ENCODE measurements around the gene CYFIP1.

CYFIP1 gene

DNA sequence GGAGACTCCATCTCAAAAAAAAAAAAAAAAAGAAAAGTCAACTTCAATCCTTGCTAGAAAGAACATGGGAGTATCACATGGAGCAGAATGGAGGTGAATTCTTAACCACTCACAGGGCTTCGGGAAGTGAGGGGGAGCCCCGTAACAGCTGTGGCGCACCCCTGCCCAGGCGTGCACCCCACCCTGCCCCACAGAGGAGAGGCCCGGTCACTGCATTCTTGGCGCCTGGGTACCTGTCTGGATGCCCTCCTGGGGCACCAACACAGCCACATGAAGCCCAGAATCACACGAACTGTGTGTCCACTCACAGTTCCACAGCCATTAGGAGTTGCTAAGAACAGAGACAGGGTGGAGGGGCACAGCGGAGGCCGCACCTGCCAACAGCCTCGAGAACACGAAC, 89.9 kb downstream of the CYFIP1 start:
- DNase-seq (ENCODE audit: low read depth), result no peak

DNA sequence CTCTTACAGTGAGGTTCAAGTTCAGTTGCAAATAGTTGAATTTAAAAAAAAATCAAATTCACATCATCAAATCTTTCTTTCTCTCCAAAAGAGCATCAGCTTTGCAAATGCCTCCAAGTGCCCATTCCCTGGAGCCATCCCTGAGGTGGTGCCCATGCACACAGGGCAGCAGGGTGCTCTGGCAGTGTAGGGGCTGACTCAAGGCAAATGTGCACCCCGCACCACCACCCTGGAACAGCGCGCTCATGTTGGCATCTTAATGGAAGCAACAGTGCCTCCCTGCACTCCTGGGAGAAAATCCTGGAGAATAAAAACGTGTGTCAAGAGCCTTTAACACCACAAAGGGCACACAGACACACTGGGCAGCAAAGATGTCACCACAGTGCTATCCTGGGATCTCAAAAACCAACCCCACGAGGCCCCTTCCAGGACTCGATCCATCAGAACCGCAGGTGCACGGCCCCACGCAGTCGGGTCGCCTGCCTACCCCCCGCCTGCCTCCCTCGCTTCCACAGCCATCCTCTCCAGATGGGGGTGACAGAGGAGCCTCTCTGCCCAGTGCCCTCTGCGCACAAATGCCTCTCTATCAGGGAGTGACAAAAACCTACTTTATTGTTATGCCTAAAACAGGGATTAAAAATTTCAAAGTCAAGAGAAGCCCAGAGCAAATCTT, 90.9 kb downstream of the CYFIP1 start:
- no peak for DNase-seq (ENCODE audit: low read depth)

DNA sequence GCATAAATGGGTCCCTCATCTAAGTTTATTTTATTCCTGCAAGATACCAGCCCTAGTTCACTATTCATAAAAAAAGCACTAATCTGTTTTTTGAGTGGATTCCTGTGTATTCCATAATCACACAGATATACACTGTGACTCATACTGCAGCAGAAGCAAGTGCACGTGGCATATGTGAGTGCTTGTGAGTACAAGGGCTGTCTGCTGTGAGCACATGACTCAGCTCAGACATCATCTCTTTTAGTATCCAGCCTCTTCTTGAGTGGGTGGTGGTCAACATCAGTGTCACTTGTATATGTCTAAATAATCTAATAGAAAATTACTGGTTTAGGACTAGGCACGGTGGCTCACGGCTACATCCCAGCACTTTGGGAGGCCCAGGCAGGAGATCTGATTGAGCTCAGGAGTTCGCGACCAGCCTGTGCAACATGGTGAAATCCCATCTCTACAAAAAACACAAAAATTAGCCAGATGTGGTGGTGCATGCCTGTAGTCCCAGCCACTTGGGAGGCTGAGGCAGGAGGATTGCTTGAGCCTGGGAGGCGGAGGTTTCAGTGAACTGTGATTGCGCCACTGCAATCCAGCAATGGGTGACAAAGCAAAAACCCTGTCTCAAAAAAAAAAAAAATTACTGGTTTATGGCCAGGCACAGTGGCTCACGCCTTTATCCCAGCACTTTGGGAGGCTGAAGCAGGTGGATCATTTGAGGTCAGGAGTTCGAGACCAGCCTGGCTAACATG, 91.9 kb downstream of the CYFIP1 start:
- DNase-seq (ENCODE audit: low read depth), result no peak

DNA sequence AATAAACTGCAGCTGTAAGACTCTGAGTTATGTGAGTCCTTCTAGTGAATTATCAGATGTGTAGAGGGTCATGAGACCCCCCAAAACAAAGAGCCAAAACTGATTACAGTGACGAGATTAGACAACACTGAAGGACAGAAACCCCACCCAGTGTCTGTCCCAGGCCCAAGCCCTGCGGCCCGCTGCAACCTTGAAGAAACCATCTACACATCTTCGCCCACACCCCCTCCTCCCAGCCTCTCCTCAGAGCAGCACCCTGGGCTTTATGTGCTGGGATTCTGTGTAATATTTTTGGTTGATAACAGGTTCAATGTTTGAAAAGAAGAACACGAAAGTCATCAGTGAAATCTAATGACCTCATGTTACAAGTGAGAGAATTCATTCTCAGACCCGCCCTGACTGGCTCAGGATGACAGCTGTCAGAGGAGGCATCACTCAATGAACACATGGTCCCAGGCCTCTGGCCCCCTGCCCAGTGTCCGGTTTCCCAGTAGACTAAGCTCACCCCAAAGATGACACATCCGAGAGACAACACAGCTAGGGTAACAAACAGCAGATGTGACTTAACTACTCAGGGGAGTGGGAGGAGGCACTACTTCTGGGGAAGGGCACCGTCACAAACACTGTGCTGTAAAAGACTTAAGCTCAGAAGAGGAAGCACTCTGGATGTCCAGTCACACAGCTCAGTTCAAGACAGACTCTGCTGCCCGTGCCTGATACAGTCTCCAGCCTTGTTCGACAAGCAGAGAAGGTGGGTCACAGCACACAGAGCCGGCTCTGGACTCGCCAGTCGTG, 92.8 kb downstream of the CYFIP1 start:
- DNase-seq (ENCODE audit: low read depth), result no peak

DNA sequence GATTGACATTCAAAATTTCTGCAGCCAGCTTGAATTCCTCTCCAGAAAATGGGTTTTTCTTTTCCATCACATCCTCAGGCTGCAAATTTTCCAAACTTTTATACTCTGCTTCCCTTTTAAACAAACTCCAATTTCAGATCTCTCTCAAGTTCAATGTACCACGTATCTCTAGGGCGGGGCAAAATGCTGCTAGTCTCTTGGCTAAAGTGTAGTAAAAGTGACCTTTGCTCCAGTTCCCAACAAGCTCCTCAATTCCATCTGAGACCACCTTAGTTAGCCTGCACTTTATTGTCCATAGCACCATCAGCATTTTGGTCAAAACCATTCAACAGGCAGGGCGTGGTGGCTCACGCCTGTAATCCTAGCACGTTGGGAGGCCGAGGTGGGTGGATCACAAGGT, 95.0 kb downstream of the CYFIP1 start:
- DNase-seq (ENCODE audit: low read depth), result no peak

DNA sequence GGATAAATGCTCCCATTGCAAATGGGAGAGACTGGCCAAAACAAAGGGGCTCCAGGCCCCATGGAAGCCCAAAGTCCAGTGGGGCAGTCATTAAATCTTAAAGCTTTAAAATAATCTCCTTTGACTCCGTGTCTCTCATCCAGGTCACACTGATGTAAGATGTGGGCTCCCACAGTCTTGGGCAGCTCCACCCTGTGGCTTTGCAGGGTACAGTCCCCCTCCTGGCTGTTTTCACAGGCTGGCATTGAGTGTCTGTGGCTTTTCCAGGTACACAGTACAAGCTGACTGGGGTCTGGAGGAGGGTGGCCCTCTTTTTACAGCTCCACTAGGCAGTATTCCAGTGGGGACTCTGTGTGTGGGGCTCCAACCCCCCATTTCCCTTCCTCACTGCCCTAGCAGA, 95.8 kb downstream of the CYFIP1 start:
- no peak for DNase-seq (ENCODE audit: low read depth)

DNA sequence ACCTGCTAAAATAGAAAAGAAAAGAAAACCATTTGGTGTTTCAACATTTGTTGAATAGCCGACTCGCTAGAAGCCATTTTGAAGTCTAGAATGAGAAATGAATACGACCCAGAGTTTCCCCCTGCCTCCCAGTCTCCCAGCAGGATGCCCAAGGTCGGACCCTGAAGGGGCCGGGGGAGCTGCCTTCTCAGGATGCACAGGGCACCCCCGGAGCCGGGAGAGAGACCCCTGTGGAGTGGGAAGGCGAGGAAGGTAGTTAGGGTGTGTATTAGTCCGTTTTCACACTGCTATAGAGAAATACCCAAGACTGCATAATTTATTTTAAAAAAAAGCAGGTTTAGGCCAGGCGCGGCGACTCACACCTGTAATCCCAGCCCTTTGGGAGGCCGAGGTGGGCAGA, 97.0 kb downstream of the CYFIP1 start:
- no peak for DNase-seq (ENCODE audit: low read depth)

DNA sequence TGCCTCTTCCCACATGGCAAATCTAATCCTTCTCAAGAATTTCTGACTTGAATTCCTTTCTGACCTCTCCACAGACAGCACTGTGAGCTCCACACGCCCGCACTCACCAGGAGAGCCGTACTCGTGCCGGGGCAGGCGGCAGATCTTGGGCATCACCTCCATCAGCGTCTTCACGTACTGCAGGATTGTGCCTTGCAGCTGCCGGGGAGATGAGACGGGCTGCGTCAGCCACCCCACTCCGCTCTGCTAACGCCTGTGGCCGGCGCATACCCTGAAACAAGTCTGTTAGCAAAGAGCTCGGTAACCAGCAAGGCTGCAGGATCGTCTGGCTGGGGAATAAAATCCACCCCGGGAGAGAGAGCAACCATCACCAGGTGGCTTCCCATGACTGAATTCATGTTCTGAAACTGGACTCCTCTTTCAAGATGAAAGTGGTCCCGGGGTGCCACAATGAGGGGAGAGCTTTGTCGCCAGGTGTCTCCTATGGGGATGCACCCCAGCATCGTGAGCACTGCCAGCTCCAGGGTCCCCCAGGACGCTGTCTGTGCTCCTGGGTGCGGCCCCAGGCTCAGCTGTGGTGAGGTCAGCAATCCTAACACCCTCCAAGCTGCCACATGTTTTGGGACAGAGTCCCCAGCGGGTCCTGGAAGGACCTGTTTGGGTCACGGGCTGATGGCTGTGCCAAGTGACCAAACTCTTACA, 98.3 kb downstream of the CYFIP1 start:
- DNase-seq (ENCODE audit: low read depth), result no peak

DNA sequence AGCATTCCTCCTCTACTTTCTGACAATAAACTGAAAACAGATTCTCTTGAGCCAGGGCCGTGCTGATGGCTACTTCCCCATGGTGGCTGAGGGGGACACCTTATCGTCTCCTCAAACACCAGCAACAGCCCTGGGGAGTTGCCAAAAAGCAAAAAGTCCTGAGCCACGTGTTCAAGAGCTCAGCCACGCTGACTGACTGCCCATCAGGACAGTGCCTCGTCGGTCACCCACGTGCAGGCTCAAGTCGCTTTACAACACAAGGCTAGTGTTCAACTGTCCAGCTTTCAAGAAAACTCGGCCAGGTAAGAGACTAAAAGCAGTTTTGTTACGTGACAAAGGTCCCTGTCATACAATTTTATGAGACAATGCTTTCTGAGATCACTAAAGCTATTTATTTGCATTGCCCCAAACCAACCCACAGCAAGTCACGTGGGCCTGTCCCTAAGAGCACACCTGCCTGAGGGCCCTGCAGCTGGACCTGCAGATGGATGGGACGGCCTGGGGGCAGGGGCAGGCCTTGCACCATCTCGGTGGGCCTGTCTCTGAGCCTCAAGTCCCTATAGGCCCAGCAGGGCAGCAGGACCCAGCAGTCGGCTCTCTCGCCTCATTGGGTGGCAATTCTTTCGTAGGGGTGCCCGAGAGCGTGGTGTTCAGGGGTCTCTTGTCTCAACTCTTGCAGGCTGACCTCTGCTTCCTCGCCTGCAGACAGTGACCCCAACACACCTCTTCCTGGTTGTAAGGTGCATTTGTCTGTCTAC, 99.0 kb downstream of the CYFIP1 start:
- no peak for DNase-seq (ENCODE audit: low read depth)

DNA sequence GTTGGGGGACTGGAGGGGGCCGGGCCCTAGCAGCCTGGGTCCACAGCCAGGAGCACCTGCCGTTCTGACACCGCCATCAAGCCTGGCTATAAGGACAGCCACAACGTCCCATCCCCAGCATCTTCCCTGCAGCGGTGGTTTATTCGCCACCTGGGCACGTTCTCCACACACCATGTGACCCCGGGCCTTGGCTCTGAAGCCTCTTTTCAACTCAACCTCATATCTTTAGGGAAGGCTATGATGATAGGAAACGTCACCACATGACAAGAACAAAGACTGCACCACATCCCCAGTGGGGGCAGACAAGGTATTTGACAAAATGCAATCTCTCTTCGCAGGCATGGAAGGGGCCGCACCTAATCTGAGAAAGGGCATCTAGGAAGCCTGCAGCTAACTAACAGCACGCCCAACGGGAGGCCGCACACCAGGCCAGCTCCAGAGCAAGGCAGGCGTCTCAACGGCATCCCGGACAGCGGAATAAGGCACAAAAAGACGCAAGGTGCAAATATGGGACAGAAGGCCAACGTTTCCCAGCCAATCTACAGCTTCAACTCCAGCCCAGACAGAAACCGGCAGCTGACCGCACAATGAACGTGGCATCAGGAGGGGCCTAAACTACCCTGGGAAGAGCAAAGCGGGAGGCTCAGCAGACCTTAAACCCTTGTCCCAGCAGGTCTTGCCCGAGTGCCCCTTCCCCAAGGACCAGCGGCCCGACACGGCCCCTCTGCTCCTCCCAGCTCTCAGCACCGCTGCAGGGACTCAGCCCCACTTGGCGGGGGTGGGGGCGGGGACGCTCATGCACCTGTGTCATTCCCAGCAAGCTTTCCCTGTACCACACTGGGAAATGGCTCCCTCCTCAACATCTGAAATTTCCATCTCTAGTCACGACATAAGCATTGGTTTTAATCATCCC, 99.8 kb downstream of the CYFIP1 start:
- DNase-seq (ENCODE audit: low read depth), result no peak

DNA sequence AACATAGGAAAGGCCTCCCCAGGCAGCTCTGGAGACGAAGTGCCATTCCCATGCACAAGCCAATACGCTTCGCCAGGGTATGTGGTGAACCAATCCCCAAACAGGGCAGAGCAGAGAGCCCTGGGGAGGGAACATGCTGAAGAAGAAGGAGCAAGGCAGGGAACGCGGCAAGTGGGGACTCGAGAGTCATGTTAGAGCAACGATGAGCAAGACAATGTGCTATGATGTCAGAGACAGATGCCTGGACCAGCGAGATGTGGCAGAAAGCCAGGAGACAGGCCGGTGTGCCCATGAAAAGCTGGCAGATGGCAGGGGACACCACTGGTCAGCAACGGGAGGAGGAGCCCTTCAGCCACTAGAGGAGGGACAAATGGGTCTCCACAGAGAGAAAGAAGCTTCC, 102.1 kb downstream of the CYFIP1 start:
- no peak for DNase-seq (ENCODE audit: low read depth)

DNA sequence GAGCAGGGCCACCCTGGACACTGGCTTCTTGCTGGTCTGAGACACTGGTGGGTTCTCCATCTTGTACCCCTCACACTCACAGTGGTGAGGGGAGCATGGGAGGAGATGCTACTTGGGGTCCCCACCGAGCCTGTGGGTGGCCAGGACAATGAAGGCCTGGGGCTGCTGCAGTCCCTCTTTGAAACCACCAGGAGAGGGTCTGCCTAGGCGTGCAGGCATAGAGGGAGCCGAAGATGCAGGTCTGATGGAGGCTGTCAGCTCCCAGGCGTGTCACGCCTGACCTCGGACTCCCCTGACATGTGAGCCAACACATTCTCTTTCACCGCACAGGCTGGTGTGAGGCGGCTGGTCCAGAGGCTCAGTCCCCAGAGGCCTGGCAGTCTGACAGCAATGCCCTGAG, 102.6 kb downstream of the CYFIP1 start:
- no peak for DNase-seq (ENCODE audit: low read depth)

DNA sequence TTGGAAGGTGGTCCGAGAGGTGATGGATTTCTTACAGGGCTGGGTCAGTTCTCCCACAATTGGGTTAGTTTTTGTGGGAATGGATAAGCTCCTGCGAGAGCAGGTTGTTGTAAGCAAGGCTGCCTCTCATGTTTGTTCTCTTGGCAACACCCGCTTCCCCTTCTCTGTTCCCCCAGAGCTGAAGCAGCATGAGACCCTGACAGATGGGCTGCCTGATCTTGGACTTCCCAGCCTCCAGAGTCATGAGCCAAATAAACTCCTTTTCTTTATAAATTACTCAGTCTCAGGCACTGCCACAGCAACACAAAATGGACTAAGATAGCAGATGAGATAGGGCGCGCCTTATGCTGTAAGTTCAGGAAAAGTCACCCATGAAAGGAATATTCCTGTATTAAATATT, 103.1 kb downstream of the CYFIP1 start:
- DNase-seq (ENCODE audit: low read depth), result no peak

DNA sequence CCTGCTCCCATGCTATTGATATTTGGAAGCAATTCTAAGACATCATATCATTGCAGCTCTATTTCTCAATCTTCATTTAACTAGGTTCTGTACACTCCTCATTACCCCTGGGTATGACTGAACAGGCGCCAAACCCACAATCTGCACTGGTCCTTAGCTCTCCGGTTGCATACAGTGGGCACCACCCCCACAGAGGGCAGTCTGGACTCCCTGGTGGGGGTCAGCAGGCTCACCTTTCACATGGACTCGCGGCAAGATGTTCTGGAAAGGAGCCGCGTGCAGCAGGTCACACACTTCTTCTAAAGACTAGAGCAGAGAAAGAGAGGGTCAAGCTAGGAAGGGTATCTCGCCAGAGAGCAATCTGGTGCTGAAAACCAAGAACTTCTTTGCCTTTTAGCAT, 105.2 kb downstream of the CYFIP1 start:
- no peak for DNase-seq (ENCODE audit: low read depth)

DNA sequence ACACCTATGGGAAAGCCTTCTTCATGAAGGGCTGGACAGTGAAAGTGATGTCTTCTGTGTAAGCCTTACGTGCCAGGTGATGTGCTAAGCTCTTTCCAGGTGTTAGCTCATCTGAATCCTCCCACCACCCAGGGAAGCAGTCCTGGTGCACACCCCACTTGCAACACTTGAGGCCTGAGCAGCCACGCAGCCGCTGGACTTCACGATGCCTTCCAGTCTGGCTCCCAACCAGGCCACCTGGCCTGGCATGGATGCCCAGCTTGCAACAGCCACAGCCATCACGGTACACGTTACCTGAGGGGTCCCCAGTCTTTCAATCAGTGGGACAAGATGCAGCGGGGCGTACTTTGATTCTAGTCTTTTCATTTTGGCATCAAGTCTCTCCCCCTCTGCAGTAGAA, 105.9 kb downstream of the CYFIP1 start:
- DNase-seq (ENCODE audit: low read depth), result no peak

DNA sequence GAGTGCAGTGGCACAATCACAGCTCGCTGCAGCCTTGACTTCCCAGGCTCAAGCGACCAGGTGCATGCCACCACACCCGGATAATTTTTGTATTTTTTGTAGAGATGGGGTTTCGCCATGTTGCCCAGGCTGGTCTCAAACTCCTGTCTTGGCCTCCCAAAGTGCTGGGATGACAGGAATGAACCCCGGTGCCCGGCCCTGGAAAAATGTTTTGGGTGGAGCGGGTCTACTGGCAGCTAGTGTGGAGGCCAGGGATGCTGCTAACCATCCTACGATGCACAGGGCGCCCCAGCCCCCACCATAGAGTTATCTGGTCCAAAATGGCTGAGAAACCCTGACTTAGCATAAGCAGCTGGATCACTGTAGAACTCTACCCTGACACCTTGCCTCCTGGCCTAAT, 106.3 kb downstream of the CYFIP1 start:
- no peak for DNase-seq (ENCODE audit: low read depth)

DNA sequence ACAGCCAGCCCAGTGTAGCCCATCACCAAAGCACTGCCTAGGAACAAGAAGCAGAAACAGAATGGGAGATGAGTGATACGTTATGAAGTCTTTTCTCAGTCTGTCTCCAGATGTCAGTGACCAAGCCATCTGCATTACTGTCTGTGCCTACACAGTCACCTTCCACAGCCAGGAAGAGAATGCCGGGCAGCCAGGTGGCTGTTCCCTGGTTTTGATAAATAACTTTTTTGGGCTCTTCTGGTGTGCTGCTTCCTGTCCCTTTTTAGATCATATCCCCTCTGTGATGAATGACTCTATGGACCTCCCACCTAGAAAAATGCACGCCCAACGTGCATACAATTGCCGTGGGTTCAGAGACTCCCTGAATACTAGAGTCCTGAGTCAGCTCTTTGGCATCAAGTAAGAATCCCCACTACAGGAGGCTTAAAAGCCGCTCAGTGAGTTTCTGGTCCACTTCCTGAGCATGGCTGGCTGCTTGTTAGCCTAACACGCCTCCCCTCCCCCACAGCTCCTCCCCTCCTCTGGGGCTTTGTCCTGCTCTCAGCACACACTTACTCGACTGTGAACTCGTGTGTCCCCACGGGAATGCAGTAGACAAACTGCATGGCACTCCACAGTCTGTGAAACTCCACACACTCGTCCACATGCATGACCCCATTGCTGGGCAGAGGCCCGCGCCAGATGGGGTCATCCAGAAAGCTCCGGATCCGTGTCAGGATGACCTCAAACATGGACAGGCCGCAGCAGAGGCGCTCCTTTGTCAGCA, 107.0 kb downstream of the CYFIP1 start:
- no peak for DNase-seq (ENCODE audit: low read depth)

DNA sequence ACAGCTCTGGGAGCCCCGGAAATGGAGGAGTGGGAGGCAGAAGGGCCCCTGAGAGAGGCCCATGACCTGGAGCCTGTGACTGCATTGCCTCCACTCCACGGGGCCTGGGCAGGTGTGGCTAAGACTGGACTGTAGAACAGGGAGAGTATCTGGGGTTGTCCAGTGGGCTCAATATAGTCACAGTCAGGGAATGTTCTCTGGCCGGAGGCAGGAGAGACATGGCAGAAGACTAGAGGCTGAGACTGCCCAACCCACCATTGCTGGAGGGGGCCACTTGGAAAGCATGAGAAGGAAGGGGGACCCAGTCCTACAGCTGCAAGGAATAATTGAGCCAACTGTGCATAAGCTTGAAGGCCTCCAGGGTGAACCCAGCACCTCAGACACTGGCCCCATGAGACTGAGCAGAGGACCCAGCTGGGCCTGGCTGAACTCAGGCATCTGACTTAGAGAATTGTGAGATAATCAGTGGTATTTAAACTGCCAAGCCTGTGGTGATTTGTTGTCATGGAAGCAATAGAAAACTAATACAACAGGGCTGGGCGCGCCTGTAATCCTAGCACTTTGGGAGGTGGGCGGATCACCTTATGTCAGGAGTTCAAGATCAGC, 108.6 kb downstream of the CYFIP1 start:
- DNase-seq (ENCODE audit: low read depth), result no peak

DNA sequence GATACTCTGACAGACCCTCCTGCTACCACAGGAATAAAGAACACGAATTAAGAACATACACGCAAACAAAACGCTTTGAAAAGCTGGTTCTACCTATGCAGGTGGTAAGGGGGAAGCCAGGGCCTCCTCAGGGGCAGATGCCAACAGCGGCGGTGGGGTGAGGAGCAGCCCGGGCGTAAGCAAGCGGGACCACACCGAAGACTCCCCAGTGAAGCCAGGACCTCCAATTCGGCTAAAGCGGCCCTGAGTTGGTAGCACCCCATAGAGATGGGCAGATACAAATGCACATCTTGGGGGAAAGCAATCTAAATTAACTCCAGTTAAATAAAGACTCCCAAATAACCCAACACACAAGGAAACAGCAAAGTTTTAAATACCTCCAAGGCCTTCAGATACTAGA, 109.3 kb downstream of the CYFIP1 start:
- no peak for DNase-seq (ENCODE audit: low read depth)
